A673 (cell line): ENCODE results near the gene POU2AF3. TPM values are rescaled to one million over a fixed set of nuclear protein-coding genes. Genes with fewer than 3 reads are reported as not detected.

Source experiments
- BruUV-seq: library from RNA; stranded (reverse); fragments of 400-500 nt; replicated peaks from 2 replicates; lab custom pipeline; 2021; lab: Mats Ljungman, UMichigan
- CTCF ChIA-PET: fragments of 300-600 bp; sonication (Branson Sonifier 250); formaldehyde crosslinking; loops from one replicate; lab custom pipeline; 2022; ENCODE audit warnings: antibody characterized with exemption; lab: Charles Lee
- POLR2A ChIA-PET: fragments of 300-600 bp; sonication (Branson Sonifier 250); formaldehyde crosslinking; loops from one replicate; lab custom pipeline; 2022; ENCODE audit warnings: antibody characterized with exemption; ENCODE audit not compliant: low non-redundant PET; lab: Charles Lee
- DNase-seq: peaks from one replicate; pipeline ENCODE4 v3.0.0-alpha.2; 2015; ENCODE audit warnings: low spot score
- H3K27ac ChIP-seq: fragments of 200-600 bp; sonication (generic); 2 replicates; pipeline ENCODE4 v1.5.1; 2016; ENCODE audit warnings: mixed run types, low read depth, mild to moderate bottlenecking, mixed read lengths, antibody characterized with exemption, low read length; ENCODE audit not compliant: poor library complexity, severe bottlenecking
- H3K27me3 ChIP-seq: fragments of 200-600 bp; sonication (generic); replicated peaks from 2 replicates; pipeline ENCODE4 v1.6.1; 2017; ENCODE audit warnings: mixed run types, low read depth, mild to moderate bottlenecking, mixed read lengths, antibody characterized with exemption, low read length; ENCODE audit not compliant: insufficient read depth, poor library complexity
- H3K36me3 ChIP-seq: fragments of 200-600 bp; sonication (generic); 2 replicates; pipeline ENCODE4 v1.6.1; 2016; ENCODE audit warnings: mixed run types, mild to moderate bottlenecking, mixed read lengths, antibody characterized with exemption, low read length; ENCODE audit not compliant: insufficient read depth, poor library complexity, severe bottlenecking
- H3K4me1 ChIP-seq: fragments of 200-600 bp; sonication (generic); 2 replicates; pipeline ENCODE4 v1.6.1; 2017; ENCODE audit warnings: mixed run types, mild to moderate bottlenecking, mixed read lengths, antibody characterized with exemption, low read length; ENCODE audit not compliant: insufficient read depth, poor library complexity, severe bottlenecking
- H3K4me3 ChIP-seq: fragments of 200-600 bp; sonication (generic); 2 replicates; pipeline ENCODE4 v1.5.1; 2016; ENCODE audit warnings: low read depth, mixed run types, mild to moderate bottlenecking, mixed read lengths, low read length; ENCODE audit not compliant: poor library complexity, severe bottlenecking
- H3K9me3 ChIP-seq: fragments of 200-600 bp; sonication (generic); 2 replicates; pipeline ENCODE4 v1.6.1; 2016; ENCODE audit warnings: mixed run types, low read depth, mild to moderate bottlenecking, mixed read lengths, antibody characterized with exemption, low read length; ENCODE audit not compliant: poor library complexity, severe bottlenecking
- EZH2 ChIP-seq: fragments of 200-600 bp; sonication (generic); IDR thresholded peaks from 2 replicates; pipeline ENCODE4 v1.6.1; 2017; ENCODE audit warnings: borderline replicate concordance, low read depth, mild to moderate bottlenecking, mixed read lengths, antibody characterized with exemption, low read length; ENCODE audit not compliant: poor library complexity, severe bottlenecking
- intact Hi-C: fragments of 100-400 bp; cut with micrococcal nuclease; formaldehyde crosslinking; loops from one replicate; pipeline ENCODE4 v1.10.0; 2022; ENCODE audit not compliant: unreplicated experiment
- total RNA-seq: library from RNA; stranded (reverse); gene quantifications from 2 replicates; pipeline ENCODE4 v1.2.3, GENCODE V29; 2021
- TF ChIP-seq, protein P1 (sequence below): fragments of 300-800, 200-600 bp; sonication (generic); conservative IDR thresholded peaks from 2 replicates; pipeline ENCODE4 v1.5.1; 2017; ENCODE audit warnings: low read depth, mild to moderate bottlenecking, antibody characterized with exemption, low read length, moderate library complexity, mixed read lengths

Gene POU2AF3
- total RNA-seq, 1 experiment from 2014 or later: 0.77 TPM

DNA sequence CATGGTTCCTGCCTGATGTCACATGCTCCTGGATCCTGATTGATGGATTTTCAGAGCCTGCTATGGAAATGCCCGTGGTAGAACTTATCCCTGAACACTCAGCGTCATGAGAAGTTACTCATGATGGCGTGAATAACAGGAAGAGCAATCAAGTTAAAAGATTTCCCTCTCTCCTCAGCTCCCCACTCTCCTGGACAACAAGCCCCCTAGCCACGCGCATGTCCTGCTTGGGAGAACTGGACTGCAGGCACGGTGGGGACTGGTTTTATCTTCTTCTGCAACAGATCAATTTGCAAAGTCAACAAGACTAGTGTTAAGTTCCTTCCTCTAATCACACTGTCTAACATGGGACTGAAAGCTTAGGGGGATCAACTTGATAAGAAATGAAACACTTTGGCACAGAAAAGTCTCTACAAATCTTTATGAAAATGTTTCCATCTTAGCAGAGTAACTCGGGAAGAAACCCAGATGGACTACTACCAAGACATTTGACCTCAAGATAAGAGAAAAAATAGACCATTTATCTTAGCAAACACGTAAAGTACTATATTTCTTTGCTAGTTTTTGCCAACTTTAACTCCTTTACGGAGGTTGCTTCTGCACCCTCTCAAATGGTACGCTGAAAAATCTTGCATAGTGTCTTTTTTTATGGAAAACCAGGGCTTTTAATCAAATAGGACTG is 53.2 kb downstream of the POU2AF3 start:
- intact Hi-C loops: no loop called here
- DNase-seq: no peak
- ChIA-PET POLR2A (no interaction called here), CTCF (no interaction called here)
- Histone ChIP-seq H3K4me1 (peaks cover 19% of the 10 kb centered on the region), H3K27me3 (no peaks in the 10 kb centered on the region), H3K9me3 (no peaks in the 10 kb centered on the region), H3K36me3 (no peaks in the 10 kb centered on the region), H3K27ac (no peak overlapping the region), H3K4me3 (no peak overlapping the region)
- no TSS peak for BruUV-seq
- no peak for TF ChIP-seq EZH2
- TF ChIP-seq, protein P1, sequence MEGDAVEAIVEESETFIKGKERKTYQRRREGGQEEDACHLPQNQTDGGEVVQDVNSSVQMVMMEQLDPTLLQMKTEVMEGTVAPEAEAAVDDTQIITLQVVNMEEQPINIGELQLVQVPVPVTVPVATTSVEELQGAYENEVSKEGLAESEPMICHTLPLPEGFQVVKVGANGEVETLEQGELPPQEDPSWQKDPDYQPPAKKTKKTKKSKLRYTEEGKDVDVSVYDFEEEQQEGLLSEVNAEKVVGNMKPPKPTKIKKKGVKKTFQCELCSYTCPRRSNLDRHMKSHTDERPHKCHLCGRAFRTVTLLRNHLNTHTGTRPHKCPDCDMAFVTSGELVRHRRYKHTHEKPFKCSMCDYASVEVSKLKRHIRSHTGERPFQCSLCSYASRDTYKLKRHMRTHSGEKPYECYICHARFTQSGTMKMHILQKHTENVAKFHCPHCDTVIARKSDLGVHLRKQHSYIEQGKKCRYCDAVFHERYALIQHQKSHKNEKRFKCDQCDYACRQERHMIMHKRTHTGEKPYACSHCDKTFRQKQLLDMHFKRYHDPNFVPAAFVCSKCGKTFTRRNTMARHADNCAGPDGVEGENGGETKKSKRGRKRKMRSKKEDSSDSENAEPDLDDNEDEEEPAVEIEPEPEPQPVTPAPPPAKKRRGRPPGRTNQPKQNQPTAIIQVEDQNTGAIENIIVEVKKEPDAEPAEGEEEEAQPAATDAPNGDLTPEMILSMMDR: no peak

- CTCF ChIA-PET: no interaction called here
- intact Hi-C loops: no loop called here
- Histone ChIP-seq H3K4me3 (no peak overlapping the region), H3K4me1 (peaks cover 18% of the 10 kb centered on the region), H3K27me3 (no peaks in the 10 kb centered on the region), H3K36me3 (no peaks in the 10 kb centered on the region), H3K9me3 (no peaks in the 10 kb centered on the region), H3K27ac (no peak overlapping the region)
- POLR2A ChIA-PET: no interaction called here
- TF ChIP-seq, protein P1: no peak
- TF ChIP-seq EZH2: no peak
- DNase-seq: no peak
- no TSS peak for BruUV-seq
Observed at GRCh38 chr11:111352231-111352746, 53.9 kb downstream of the POU2AF3 start.

GRCh38 chr11:111352935-111353710 is 54.8 kb downstream of the POU2AF3 start:
- DNase-seq: no peak
- no peaks in the 10 kb centered on the region for H3K9me3 ChIP-seq
- no TSS peak for BruUV-seq
- intact Hi-C loops: no loop called here
- POLR2A ChIA-PET: no interaction called here
- no peak overlapping the region for H3K4me3 ChIP-seq
- H3K36me3 ChIP-seq: no peaks in the 10 kb centered on the region
- H3K27ac ChIP-seq: no peak overlapping the region
- H3K27me3 ChIP-seq: no peaks in the 10 kb centered on the region
- TF ChIP-seq EZH2: no peak
- TF ChIP-seq, protein P1: no peak
- CTCF ChIA-PET: no interaction called here
- H3K4me1 ChIP-seq: peaks cover 13% of the 10 kb centered on the region
